OCI-LY7 (cell line): Measurements from ENCODE around the gene RAD1.
A peak's percentile ranks its signal among the peaks of the same experiment; 100 is the strongest.

Experiments used
- CTCF ChIP-seq: fragments of 200-600 bp; sonication (generic); conservative IDR thresholded peaks from 2 replicates; pipeline ENCODE4 v1.5.1; 2014; ENCODE audit warnings: mild to moderate bottlenecking, antibody characterized with exemption, low read length, moderate library complexity, mixed read lengths
- EZH2phosphoT487 ChIP-seq: fragments of 200-600 bp; sonication (generic); IDR thresholded peaks from 2 replicates; pipeline ENCODE4 v1.6.1; 2018; ENCODE audit warnings: low read depth, borderline replicate concordance, mild to moderate bottlenecking, mixed run types, antibody characterized with exemption, low read length, moderate library complexity, mixed read lengths

DNA sequence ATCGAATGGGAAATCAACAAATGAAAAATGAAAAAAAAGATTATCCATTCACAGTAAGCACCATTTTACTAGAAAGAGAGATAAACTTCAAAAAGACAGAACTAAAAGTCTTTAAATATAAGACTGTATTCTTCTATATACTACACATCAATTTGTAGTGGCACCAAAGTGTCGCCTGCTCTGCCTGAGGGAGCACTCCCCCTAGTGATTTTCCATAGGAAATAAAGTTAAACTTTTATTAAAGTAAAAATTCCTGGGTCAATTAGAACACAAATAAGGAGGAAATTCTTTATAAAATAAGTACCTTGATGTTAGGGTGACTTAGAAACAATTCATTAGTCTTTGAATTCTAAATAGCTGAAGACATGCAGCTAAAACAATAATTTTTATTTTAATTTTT, 9.7 kb downstream of the RAD1 start:
- TF ChIP-seq CTCF (peak; percentile 72), EZH2phosphoT487 (no peak)
